ENCODE data around the gene TNNT1. TPM values are rescaled to one million over a fixed set of nuclear protein-coding genes. Genes with fewer than 3 reads are reported as not detected.

TNNT1 gene
- polyA plus RNA-seq, 4 donors, result 0.18 to 20.1 (median 5.3) TPM

DNA sequence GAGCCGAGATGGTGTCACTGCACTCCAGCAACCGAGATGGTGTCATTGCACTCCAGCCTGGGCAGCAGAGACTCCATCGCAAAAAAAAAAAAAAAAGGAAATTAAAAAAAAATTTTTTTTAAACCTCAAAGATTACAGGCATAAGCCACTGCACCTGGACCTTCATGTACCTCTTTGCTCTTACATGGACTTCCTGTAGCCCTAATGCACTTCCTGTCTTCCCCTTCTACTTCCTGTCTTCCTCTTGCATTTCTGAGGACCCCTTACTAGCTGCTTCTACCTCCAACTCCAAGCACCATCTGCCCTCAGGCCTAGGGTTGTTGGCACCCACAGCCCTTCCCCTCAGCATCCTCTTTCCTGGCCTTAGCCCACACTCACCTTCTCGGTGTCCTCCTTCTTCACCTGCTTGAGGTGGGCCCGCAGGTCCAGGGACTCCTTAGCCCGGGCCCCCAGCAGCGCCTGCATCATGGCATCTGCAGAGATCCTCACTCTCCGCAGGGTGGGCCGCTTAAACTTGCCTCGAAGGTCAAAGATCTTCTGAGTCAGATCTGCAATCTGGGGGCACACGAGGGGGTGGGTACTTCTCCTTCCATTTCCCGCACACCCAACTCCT is 4.8 kb upstream of the TNNT1 start:
- Histone ChIP-seq H3K4me3 (ENCODE audit: low read depth in 1 of 3, low read length in 3 of 3) (no peak overlapping the region), H3K27me3 (ENCODE audit: control insufficient read depth in 3 of 3, insufficient read depth in 3 of 3, low read length in 3 of 3) (peaks cover 0 to 44% (median 11%) of the 10 kb centered on the region in 3 donors), H3K4me1 (ENCODE audit: control insufficient read depth in 3 of 3, insufficient read depth in 2 of 3, low read depth in 1 of 3, low read length in 2 of 3) (peaks cover 0 to 9% (median 0%) of the 10 kb centered on the region in 3 donors), H3K9me3 (ENCODE audit: control insufficient read depth in 2 of 2, insufficient read depth in 1 of 2, low read depth in 1 of 2, low read length in 1 of 2) (peaks cover 0 to 5% of the 10 kb centered on the region in 2 donors), H3K27ac (ENCODE audit: low read depth in 1 of 3, low read length in 2 of 3) (no peak overlapping the region), H3K36me3 (ENCODE audit: control insufficient read depth in 3 of 3, insufficient read depth in 2 of 3, low read depth in 1 of 3, low read length in 3 of 3) (no peaks in the 10 kb centered on the region)
- DNase-seq (no peak), FAIRE-seq (no peak)
- WGBS, 3 donors, result 77 to 87% (median 79%) methylated on average over 11 to 12 of the region's 12 CpGs

DNA sequence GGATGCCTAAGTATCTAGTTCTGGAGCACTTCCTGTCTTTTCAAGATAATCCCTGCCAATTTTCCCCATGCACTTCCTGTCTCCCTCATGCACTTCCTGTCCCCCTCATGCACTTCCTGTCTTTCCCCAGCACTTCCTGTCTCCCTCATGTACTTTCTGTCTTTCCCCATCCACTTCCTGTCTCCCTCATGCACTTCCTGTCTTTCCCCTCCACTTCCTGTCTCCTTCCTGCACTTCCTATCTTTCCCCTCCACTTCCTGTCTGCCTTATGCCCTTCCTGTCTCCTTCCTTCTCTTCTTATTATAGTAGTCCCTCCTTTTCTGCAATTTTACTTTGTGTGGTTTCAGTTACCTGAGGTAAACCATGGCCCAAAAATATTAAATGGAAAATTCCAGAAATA is 3.0 kb upstream of the TNNT1 start:
- FAIRE-seq, result no peak
- peaks cover 0 to 5% of the 10 kb centered on the region in 2 donors for H3K9me3 ChIP-seq (ENCODE audit: control insufficient read depth in 2 of 2, insufficient read depth in 1 of 2, low read depth in 1 of 2, low read length in 1 of 2)
- H3K4me1 ChIP-seq (ENCODE audit: control insufficient read depth in 3 of 3, insufficient read depth in 2 of 3, low read depth in 1 of 3, low read length in 2 of 3), result peaks cover 0 to 6% (median 0%) of the 10 kb centered on the region in 3 donors
- H3K4me3 ChIP-seq (ENCODE audit: low read depth in 1 of 3, low read length in 3 of 3), result no peak overlapping the region
- no peak for DNase-seq
- H3K36me3 ChIP-seq (ENCODE audit: control insufficient read depth in 3 of 3, insufficient read depth in 2 of 3, low read depth in 1 of 3, low read length in 3 of 3), result no peaks in the 10 kb centered on the region
- H3K27ac ChIP-seq (ENCODE audit: low read depth in 1 of 3, low read length in 2 of 3), result no peak overlapping the region
- H3K27me3 ChIP-seq (ENCODE audit: control insufficient read depth in 3 of 3, insufficient read depth in 3 of 3, low read length in 3 of 3), result peaks cover 0 to 43% (median 17%) of the 10 kb centered on the region in 3 donors

DNA sequence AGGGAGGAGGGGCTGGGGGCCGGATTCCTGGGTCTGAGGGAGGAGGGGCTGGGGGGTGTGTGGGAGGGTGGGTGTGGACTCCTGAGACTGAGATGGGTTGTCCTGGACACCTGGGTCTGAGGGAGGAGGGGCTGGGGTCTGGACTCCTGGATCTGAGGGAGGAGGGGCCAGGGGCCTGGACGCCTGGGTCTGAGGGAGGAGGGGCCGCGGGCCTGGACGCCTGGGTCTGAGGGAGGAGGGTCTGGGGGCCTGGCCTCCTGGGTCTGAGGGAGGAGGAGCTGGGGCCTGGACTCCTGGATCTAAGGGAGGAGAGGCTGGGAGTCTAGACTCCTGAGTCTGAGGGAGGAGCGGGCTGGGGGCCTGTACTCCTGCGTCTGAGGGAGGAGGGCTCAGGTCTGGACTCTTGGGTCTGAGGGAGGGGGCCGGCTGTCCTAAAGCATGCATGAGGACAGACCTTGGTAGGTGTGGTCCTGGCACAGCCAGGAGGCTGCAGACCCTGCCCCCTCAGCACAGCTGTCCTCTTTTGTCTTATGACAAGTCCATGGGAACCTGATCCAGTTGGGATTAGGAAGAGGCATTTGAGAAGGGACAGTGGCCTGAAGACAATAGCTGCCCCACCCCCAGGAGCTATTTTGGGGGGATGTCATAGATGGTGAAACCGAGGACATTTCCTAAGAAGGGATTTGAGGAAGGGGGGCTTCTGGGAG is 1.3 kb downstream of the TNNT1 start:
- Histone ChIP-seq H3K27me3 (ENCODE audit: control insufficient read depth in 3 of 3, insufficient read depth in 3 of 3, low read length in 3 of 3) (peaks cover 0 to 63% (median 31%) of the 10 kb centered on the region in 3 donors), H3K4me3 (ENCODE audit: low read depth in 1 of 3, low read length in 3 of 3) (no peak overlapping the region), H3K36me3 (ENCODE audit: control insufficient read depth in 3 of 3, insufficient read depth in 2 of 3, low read depth in 1 of 3, low read length in 3 of 3) (no peaks in the 10 kb centered on the region), H3K9me3 (ENCODE audit: control insufficient read depth in 2 of 2, insufficient read depth in 1 of 2, low read depth in 1 of 2, low read length in 1 of 2) (peaks cover 0 to 5% of the 10 kb centered on the region in 2 donors), H3K4me1 (ENCODE audit: control insufficient read depth in 3 of 3, insufficient read depth in 2 of 3, low read depth in 1 of 3, low read length in 2 of 3) (no peaks in the 10 kb centered on the region), H3K27ac (ENCODE audit: low read depth in 1 of 3, low read length in 2 of 3) (no peak overlapping the region)
- WGBS, 3 donors, result 16 to 42% (median 22%) methylated on average over 7 to 9 of the region's 9 CpGs
- no peak for DNase-seq
- no peak for FAIRE-seq

DNA sequence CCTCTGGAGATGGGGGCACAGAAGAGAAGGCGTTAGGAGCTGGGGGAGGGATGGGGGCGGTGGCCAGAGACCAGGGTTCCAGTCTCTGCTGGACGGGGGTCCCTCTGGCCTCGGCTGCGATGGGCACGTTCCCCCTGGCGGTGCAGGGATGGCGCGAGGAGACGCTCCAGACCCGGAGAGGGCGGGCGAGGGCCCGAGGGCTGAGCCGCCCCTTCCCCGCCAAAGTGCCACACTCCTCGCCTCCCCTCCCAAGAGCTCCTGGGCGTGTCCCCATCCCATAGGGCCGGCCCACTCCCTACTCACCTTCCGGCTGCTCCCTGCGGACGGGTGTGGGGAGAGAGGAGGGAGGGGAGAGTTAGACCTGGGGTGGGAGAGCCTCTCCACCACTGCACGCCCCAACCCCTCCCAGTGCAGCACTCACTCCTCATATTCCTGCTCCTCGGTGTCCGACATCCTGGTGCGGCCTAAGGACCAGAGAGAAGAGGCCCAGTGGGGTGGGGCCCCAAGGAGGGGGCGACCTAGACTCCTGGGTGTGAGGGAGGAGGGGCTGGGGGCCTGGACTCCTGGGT is 2.2 kb downstream of the TNNT1 start:
- Histone ChIP-seq H3K27ac (ENCODE audit: low read depth in 1 of 3, low read length in 2 of 3) (no peak overlapping the region), H3K27me3 (ENCODE audit: control insufficient read depth in 3 of 3, insufficient read depth in 3 of 3, low read length in 3 of 3) (peaks cover 0 to 65% (median 33%) of the 10 kb centered on the region in 3 donors), H3K4me1 (ENCODE audit: control insufficient read depth in 3 of 3, insufficient read depth in 2 of 3, low read depth in 1 of 3, low read length in 2 of 3) (no peaks in the 10 kb centered on the region), H3K9me3 (ENCODE audit: control insufficient read depth in 2 of 2, insufficient read depth in 1 of 2, low read depth in 1 of 2, low read length in 1 of 2) (peaks cover 0 to 3% of the 10 kb centered on the region in 2 donors), H3K36me3 (ENCODE audit: control insufficient read depth in 3 of 3, insufficient read depth in 2 of 3, low read depth in 1 of 3, low read length in 3 of 3) (no peaks in the 10 kb centered on the region), H3K4me3 (ENCODE audit: low read depth in 1 of 3, low read length in 3 of 3) (no peak overlapping the region)
- no peak for FAIRE-seq
- DNase-seq, result no peak
- 2 to 6% (median 2%) methylated on average over 20 to 27 of the region's 27 CpGs for WGBS, 3 donors

DNA sequence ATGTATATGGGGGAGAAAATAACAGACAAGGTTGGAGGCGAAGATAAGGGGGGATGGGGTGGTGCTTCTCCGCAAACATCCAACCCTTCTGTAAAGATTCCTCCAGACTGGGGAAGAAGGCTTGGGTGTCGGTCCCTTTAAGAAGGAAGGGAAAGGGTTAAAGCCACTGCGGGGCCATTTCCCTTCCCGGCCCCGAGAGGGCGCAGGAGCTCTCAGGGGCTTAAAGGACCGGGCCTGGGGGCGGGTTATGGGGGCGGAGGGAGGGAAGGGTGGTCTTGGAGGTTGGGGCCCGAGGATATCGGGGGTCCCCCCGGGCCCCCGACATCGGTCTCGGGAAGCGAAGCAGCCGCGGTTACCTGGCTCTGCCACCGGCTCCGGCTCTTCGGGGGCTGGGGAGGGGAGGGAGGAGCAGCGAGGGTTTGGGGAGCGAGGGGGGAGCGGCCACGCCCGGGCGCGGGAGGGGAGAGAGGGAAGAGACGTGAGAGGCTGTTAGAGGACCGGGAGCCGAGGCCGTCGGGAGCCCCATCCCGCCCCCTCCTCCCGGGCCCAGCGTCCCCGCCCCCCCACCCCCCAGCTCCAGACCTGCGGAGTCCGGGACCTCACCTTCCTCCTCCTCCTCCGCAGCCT is 2.8 kb downstream of the TNNT1 start:
- no peak for FAIRE-seq
- 1 to 3% (median 2%) methylated on average over 15 to 41 of the region's 41 CpGs for WGBS, 3 donors
- Histone ChIP-seq H3K27ac (ENCODE audit: low read depth in 1 of 3, low read length in 2 of 3) (no peak overlapping the region), H3K27me3 (ENCODE audit: control insufficient read depth in 3 of 3, insufficient read depth in 3 of 3, low read length in 3 of 3) (peaks cover 0 to 65% (median 35%) of the 10 kb centered on the region in 3 donors), H3K36me3 (ENCODE audit: control insufficient read depth in 3 of 3, insufficient read depth in 2 of 3, low read depth in 1 of 3, low read length in 3 of 3) (no peaks in the 10 kb centered on the region), H3K9me3 (ENCODE audit: control insufficient read depth in 2 of 2, insufficient read depth in 1 of 2, low read depth in 1 of 2, low read length in 1 of 2) (no peaks in the 10 kb centered on the region), H3K4me1 (ENCODE audit: control insufficient read depth in 3 of 3, insufficient read depth in 2 of 3, low read depth in 1 of 3, low read length in 2 of 3) (no peaks in the 10 kb centered on the region), H3K4me3 (ENCODE audit: low read depth in 1 of 3, low read length in 3 of 3) (no peak overlapping the region)
- DNase-seq, result no peak

DNA sequence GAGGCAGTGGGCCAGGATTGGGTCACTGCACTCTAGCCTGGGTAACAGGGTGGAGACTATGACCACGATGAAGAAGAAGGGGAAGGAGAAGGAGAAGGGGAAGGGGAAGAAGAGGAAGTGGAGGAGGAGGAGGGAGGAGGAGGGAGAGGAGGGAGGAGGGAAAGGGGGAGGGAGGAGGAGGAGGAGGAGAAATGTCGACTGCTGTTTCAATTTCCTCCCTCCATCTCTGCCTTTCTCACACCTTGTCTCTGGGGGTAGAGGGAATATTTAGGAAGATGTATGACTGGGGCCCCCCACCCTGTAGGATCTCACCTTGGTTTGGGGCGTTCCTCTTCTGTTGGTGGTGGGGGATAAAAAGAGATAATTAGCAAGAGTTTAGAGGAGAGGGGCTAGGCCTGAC is 3.8 kb downstream of the TNNT1 start:
- peaks cover 0 to 60% (median 35%) of the 10 kb centered on the region in 3 donors for H3K27me3 ChIP-seq (ENCODE audit: control insufficient read depth in 3 of 3, insufficient read depth in 3 of 3, low read length in 3 of 3)
- no peak overlapping the region for H3K4me3 ChIP-seq (ENCODE audit: low read depth in 1 of 3, low read length in 3 of 3)
- no peaks in the 10 kb centered on the region for H3K9me3 ChIP-seq (ENCODE audit: control insufficient read depth in 2 of 2, insufficient read depth in 1 of 2, low read depth in 1 of 2, low read length in 1 of 2)
- FAIRE-seq (no peak), DNase-seq (no peak)
- H3K36me3 ChIP-seq (ENCODE audit: control insufficient read depth in 3 of 3, insufficient read depth in 2 of 3, low read depth in 1 of 3, low read length in 3 of 3), result no peaks in the 10 kb centered on the region
- no peak overlapping the region for H3K27ac ChIP-seq (ENCODE audit: low read depth in 1 of 3, low read length in 2 of 3)
- 14 to 26% (median 24%) methylated on average over 3 of the region's 3 CpGs for WGBS, 3 donors
- no peaks in the 10 kb centered on the region for H3K4me1 ChIP-seq (ENCODE audit: control insufficient read depth in 3 of 3, insufficient read depth in 2 of 3, low read depth in 1 of 3, low read length in 2 of 3)

DNA sequence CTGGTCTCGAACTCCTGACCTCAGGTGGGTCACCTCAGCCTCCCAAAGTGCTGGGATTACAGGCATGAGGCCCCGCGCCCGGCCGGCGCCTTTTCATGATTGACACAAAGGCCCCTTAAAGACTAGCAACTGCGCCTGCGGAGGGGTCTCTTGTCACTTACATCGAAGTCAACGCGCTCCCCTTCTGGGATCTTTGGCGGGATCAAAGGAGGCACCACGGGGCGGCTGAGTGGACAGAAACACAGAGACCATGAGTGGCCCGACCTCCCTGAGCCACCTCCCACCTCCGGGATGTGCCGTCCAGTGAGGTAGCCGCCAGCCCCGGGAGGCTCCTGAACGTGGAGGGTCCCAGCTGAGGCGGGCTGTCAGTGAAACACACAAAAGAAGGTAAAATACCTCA is 7.3 kb downstream of the TNNT1 start:
- Histone ChIP-seq H3K9me3 (ENCODE audit: control insufficient read depth in 2 of 2, insufficient read depth in 1 of 2, low read depth in 1 of 2, low read length in 1 of 2) (no peaks in the 10 kb centered on the region), H3K4me3 (ENCODE audit: low read depth in 1 of 3, low read length in 3 of 3) (no peak overlapping the region), H3K36me3 (ENCODE audit: control insufficient read depth in 3 of 3, insufficient read depth in 2 of 3, low read depth in 1 of 3, low read length in 3 of 3) (no peaks in the 10 kb centered on the region), H3K4me1 (ENCODE audit: control insufficient read depth in 3 of 3, insufficient read depth in 2 of 3, low read depth in 1 of 3, low read length in 2 of 3) (no peaks in the 10 kb centered on the region), H3K27me3 (ENCODE audit: control insufficient read depth in 3 of 3, insufficient read depth in 3 of 3, low read length in 3 of 3) (peaks cover 0 to 34% (median 19%) of the 10 kb centered on the region in 3 donors), H3K27ac (ENCODE audit: low read depth in 1 of 3, low read length in 2 of 3) (no peak overlapping the region)
- WGBS, 3 donors, result 26 to 35% (median 28%) methylated on average over 20 to 21 of the region's 21 CpGs
- DNase-seq (no peak), FAIRE-seq (no peak)

DNA sequence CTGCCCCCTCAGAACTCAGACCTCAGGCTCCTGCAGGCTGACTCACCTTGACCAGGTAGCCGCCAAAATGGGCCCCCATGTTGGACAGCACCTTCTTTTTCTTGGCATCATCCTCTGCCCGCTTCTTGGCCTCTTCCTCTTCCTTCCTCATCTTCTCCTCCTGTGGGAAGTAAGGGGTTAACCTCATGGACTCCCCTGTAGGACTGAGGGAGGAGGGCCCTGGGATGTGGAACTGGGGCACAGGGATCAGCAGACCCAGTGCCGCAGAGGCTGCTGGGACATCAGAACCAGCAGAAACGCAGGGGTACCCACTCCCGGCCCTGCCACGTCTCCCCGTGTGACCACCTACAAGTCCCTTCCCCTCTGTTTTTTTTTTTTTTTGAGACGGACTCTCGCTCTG is 11.1 kb downstream of the TNNT1 start:
- WGBS, 3 donors, result 37 to 43% (median 41%) methylated on average over 7 to 9 of the region's 9 CpGs
- DNase-seq (no peak), FAIRE-seq (no peak)
- Histone ChIP-seq H3K27ac (ENCODE audit: low read depth in 1 of 3, low read length in 2 of 3) (no peak overlapping the region), H3K4me3 (ENCODE audit: low read depth in 1 of 3, low read length in 3 of 3) (no peak overlapping the region), H3K27me3 (ENCODE audit: control insufficient read depth in 3 of 3, insufficient read depth in 3 of 3, low read length in 3 of 3) (peaks cover 0 to 5% (median 4%) of the 10 kb centered on the region in 3 donors), H3K9me3 (ENCODE audit: control insufficient read depth in 2 of 2, insufficient read depth in 1 of 2, low read depth in 1 of 2, low read length in 1 of 2) (no peaks in the 10 kb centered on the region), H3K36me3 (ENCODE audit: control insufficient read depth in 3 of 3, insufficient read depth in 2 of 3, low read depth in 1 of 3, low read length in 3 of 3) (no peaks in the 10 kb centered on the region), H3K4me1 (ENCODE audit: control insufficient read depth in 3 of 3, insufficient read depth in 2 of 3, low read depth in 1 of 3, low read length in 2 of 3) (no peaks in the 10 kb centered on the region)

All from small intestine (tissue), 7 donors.